Measurements from ENCODE around the gene AMPD2.
"Not testable (repeated sequence)": the region's sequence is repeated elsewhere in the genome, so short reads cannot be mapped to it uniquely, and the experiment has no call there.

AMPD2 gene

GRCh38 chr1:109676683-109677381 lies 57.2 kb downstream of the AMPD2 start:
- DNase-seq, result not testable (repeated sequence)

- no peak for DNase-seq
These were observed 57.8 kb downstream of the AMPD2 start for GRCh38 chr1:109677459-109677858.

- DNase-seq, result not testable (repeated sequence)
These were observed 59.0 kb downstream of the AMPD2 start for GRCh38 chr1:109678637-109679036.
